Colonic mucosa (tissue), 4 donors: ENCODE measurements around the gene DIO3. TPM values are rescaled to one million over a fixed set of nuclear protein-coding genes. Genes with fewer than 3 reads are reported as not detected.

Source experiments
- DNase-seq: peaks from one replicate; pipeline ENCODE4 v3.0.0-alpha.2; 2020
- H3K27ac ChIP-seq: fragments of 200-600 bp; one replicate; pipeline ENCODE4 v1.8.0; 2021
- H3K27me3 ChIP-seq: fragments of 200-600 bp; one replicate; pipeline ENCODE4 v1.8.0; 2021
- H3K36me3 ChIP-seq: fragments of 200-600 bp; one replicate; pipeline ENCODE4 v1.8.0; 2021
- H3K4me1 ChIP-seq: fragments of 200-600 bp; one replicate; pipeline ENCODE4 v1.8.0; 2021; ENCODE audit warnings: mild to moderate bottlenecking
- H3K4me3 ChIP-seq: fragments of 200-600 bp; one replicate; pipeline ENCODE4 v1.8.0; 2021
- H3K9ac ChIP-seq, 2 donors: one replicate each; pipeline ENCODE4 v1.7.0; 2013; ENCODE audit warnings: control low read depth in 2 of 2, low read depth in 2 of 2, low read length in 2 of 2
- H3K9me3 ChIP-seq: fragments of 200-600 bp; one replicate; pipeline ENCODE4 v1.8.0; 2021
- CTCF ChIP-seq: fragments of 200-600 bp; IDR thresholded peaks from one replicate; pipeline ENCODE4 v1.8.0; 2022; ENCODE audit warnings: antibody characterized with exemption, mild to moderate bottlenecking
- intact Hi-C: fragments of 100-400 bp; cut with DNase I; formaldehyde crosslinking; loops from one replicate; pipeline ENCODE4 v1.14.1; 2022
- total RNA-seq, 2 donors: library from RNA; stranded (reverse); fragmentation: NEBNext Ultra II Directional in 1 of 2; extraction: Animal tissue kit (Norgen Biotek cat#: 25700) in 1 of 2; gene quantifications; one replicate each; pipeline ENCODE4 v1.2.1, GENCODE V29; 2021
- donor health status: healthy.
- donor health status: DM: no; HTN: no; CAD: no.
- donor health status: DM: no; HTN: no; CAD: no.

DIO3 gene
- total RNA-seq, 2 donors from 2014 or later = 0.16 to 0.35 TPM

- no peaks in the 10 kb centered on the region for H3K36me3 ChIP-seq
- no peaks in the 10 kb centered on the region for H3K9me3 ChIP-seq
- H3K27ac ChIP-seq = no peak overlapping the region
- no peak overlapping the region for H3K4me3 ChIP-seq
- no peak for TF ChIP-seq CTCF
- no peaks in the 10 kb centered on the region for H3K27me3 ChIP-seq
- H3K9ac ChIP-seq = no peak overlapping the region
- intact Hi-C loops = no loop called here
- peak; percentile 9 for DNase-seq
- no peaks in the 10 kb centered on the region for H3K4me1 ChIP-seq
Measured at GRCh38 chr14:101599234-101599885, 38.1 kb downstream of the DIO3 start.

- Histone ChIP-seq H3K4me1 (no peaks in the 10 kb centered on the region), H3K27ac (no peak overlapping the region), H3K9ac (no peak overlapping the region), H3K27me3 (no peaks in the 10 kb centered on the region), H3K36me3 (no peaks in the 10 kb centered on the region), H3K4me3 (no peak overlapping the region), H3K9me3 (no peaks in the 10 kb centered on the region)
- intact Hi-C loops = no loop called here
- TF ChIP-seq CTCF = no peak
- DNase-seq = no peak
Measured at GRCh38 chr14:101600336-101600890, 39.1 kb downstream of the DIO3 start.

- intact Hi-C loops = no loop called here
- Histone ChIP-seq H3K27me3 (no peaks in the 10 kb centered on the region), H3K36me3 (no peaks in the 10 kb centered on the region), H3K9ac (no peak overlapping the region), H3K4me3 (no peak overlapping the region), H3K4me1 (no peaks in the 10 kb centered on the region), H3K9me3 (no peaks in the 10 kb centered on the region), H3K27ac (no peak overlapping the region)
- TF ChIP-seq CTCF = no peak
- no peak for DNase-seq
Measured at GRCh38 chr14:101600891-101601605, 39.8 kb downstream of the DIO3 start.

GRCh38 chr14:101601606-101602465 is 40.5 kb downstream of the DIO3 start:
- H3K27me3 ChIP-seq = no peaks in the 10 kb centered on the region
- H3K27ac ChIP-seq = no peak overlapping the region
- no peaks in the 10 kb centered on the region for H3K36me3 ChIP-seq
- H3K9me3 ChIP-seq = no peaks in the 10 kb centered on the region
- H3K9ac ChIP-seq = no peak overlapping the region
- no peak for DNase-seq
- no peaks in the 10 kb centered on the region for H3K4me1 ChIP-seq
- no peak overlapping the region for H3K4me3 ChIP-seq
- intact Hi-C loops = no loop called here
- no peak for TF ChIP-seq CTCF

- no peak for DNase-seq
- no peak overlapping the region for H3K4me3 ChIP-seq
- TF ChIP-seq CTCF = no peak
- no peaks in the 10 kb centered on the region for H3K9me3 ChIP-seq
- intact Hi-C loops = no loop called here
- H3K27me3 ChIP-seq = no peaks in the 10 kb centered on the region
- H3K36me3 ChIP-seq = no peaks in the 10 kb centered on the region
- no peak overlapping the region for H3K9ac ChIP-seq
- H3K27ac ChIP-seq = no peak overlapping the region
- H3K4me1 ChIP-seq = no peaks in the 10 kb centered on the region
Measured at GRCh38 chr14:101602466-101602840, 41.2 kb downstream of the DIO3 start.
